IMR-90 (cell line): ENCODE data around the gene EZR. TPM values are rescaled to one million over a fixed set of nuclear protein-coding genes. Genes with fewer than 3 reads are reported as not detected.

ENCODE experiments used
- ATAC-seq: fragments of 200-7000 bp; cut with Tn5 transposase; 2 replicates; pipeline ENCODE4 v1.9.1; 2020; ENCODE audit warnings: low read depth, mild to moderate bottlenecking, moderate library complexity
- Bru-seq: library from RNA; stranded (reverse); fragments of 400-500 nt; gene quantifications from one replicate; lab custom pipeline; 2021; lab: Mats Ljungman, UMichigan
- BruChase-seq, 2 experiments: library from RNA; stranded (reverse); fragments of 400-500 nt; gene quantifications; one replicate each; lab custom pipeline; 2021; lab: Mats Ljungman, UMichigan
- BruUV-seq: library from RNA; stranded (reverse); fragments of 400-500 nt; replicated peaks from 2 replicates; lab custom pipeline; 2021; lab: Mats Ljungman, UMichigan
- CTCF ChIA-PET: fragments of 300-600 bp; formaldehyde crosslinking; extraction: SDS; loops from one replicate; lab custom pipeline; 2021; ENCODE audit warnings: antibody characterized with exemption; lab: Yijun Ruan, JAX
- POLR2A ChIA-PET: fragments of 300-600 bp; sonication (Branson Sonifier 250); formaldehyde crosslinking; loops from one replicate; lab custom pipeline; 2022; ENCODE audit warnings: antibody characterized with exemption; ENCODE audit not compliant: unreplicated experiment; lab: Charles Lee
- DNase-seq: peaks from one replicate; pipeline ENCODE4 v3.0.0; 2013
- H2AFZ ChIP-seq: replicated peaks from 2 replicates; pipeline ENCODE3; 2013; ENCODE audit warnings: low read length, mild to moderate bottlenecking; ENCODE audit not compliant: poor library complexity
- H2AK5ac ChIP-seq: 2 replicates; pipeline ENCODE4 v1.6.1; 2013; ENCODE audit warnings: low read depth, low read length, inconsistent platforms
- H2AK9ac ChIP-seq: replicated peaks from 2 replicates; pipeline ENCODE3; 2013; ENCODE audit warnings: mild to moderate bottlenecking, low read depth, low read length, moderate library complexity; ENCODE audit not compliant: poor library complexity
- H2BK120ac ChIP-seq: 2 replicates; pipeline ENCODE4 v1.6.1; 2013; ENCODE audit warnings: low read depth, low read length, inconsistent platforms
- H2BK15ac ChIP-seq: 3 replicates; pipeline ENCODE4 v1.6.1; 2013; ENCODE audit warnings: low read depth, low read length, inconsistent platforms
- H2BK20ac ChIP-seq: 2 replicates; pipeline ENCODE4 v1.6.1; 2013; ENCODE audit warnings: low read depth, mild to moderate bottlenecking, inconsistent platforms, low read length, moderate library complexity
- H2BK5ac ChIP-seq: 2 replicates; pipeline ENCODE4 v1.6.1; 2013; ENCODE audit warnings: mild to moderate bottlenecking, low read depth, low read length, inconsistent platforms; ENCODE audit not compliant: poor library complexity, severe bottlenecking
- H3K14ac ChIP-seq: replicated peaks from 2 replicates; pipeline ENCODE4 v1.6.1; 2013; ENCODE audit warnings: low read depth, low read length, inconsistent platforms
- H3K18ac ChIP-seq: 2 replicates; pipeline ENCODE4 v1.6.1; 2013; ENCODE audit warnings: low read depth, low read length, control low read depth
- H3K23ac ChIP-seq: 2 replicates; pipeline ENCODE4 v1.6.1; 2013; ENCODE audit warnings: low read depth, low read length, inconsistent platforms
- H3K27ac ChIP-seq: 2 replicates; pipeline ENCODE4 v1.5.1; 2013; ENCODE audit warnings: mild to moderate bottlenecking, control low read depth, low read length; ENCODE audit not compliant: insufficient read depth
- H3K27me3 ChIP-seq: 2 replicates; pipeline ENCODE4 v1.6.1; 2013; ENCODE audit warnings: low read length; ENCODE audit not compliant: control insufficient read depth, insufficient read depth
- H3K36me3 ChIP-seq: 2 replicates; pipeline ENCODE4 v1.6.1; 2013; ENCODE audit warnings: low read length, mixed read lengths; ENCODE audit not compliant: control insufficient read depth, insufficient read depth
- H3K4ac ChIP-seq: 2 replicates; pipeline ENCODE4 v1.6.1; 2013; ENCODE audit warnings: low read depth, low read length, inconsistent platforms
- H3K4me1 ChIP-seq: 2 replicates; pipeline ENCODE4 v1.6.1; 2013; ENCODE audit warnings: low read length, mixed read lengths; ENCODE audit not compliant: control insufficient read depth, insufficient read depth
- H3K4me2 ChIP-seq: 2 replicates; pipeline ENCODE4 v1.6.1; 2013; ENCODE audit warnings: low read depth, mild to moderate bottlenecking, control low read depth, low read length, moderate library complexity
- H3K4me3 ChIP-seq: 2 replicates; pipeline ENCODE4 v1.5.1; 2013; ENCODE audit warnings: low read depth, mild to moderate bottlenecking, control low read depth, low read length, moderate library complexity; ENCODE audit not compliant: insufficient read depth
- H3K56ac ChIP-seq: 2 replicates; pipeline ENCODE4 v1.6.1; 2013; ENCODE audit warnings: low read length, inconsistent platforms; ENCODE audit not compliant: insufficient read depth; ENCODE audit errors: extremely low read depth
- H3K79me1 ChIP-seq, 2 experiments: 2 replicates each; pipeline ENCODE4 v1.6.1; 2013; ENCODE audit warnings: low read length in 2 of 2, inconsistent platforms in 1 of 2, low read depth in 1 of 2
- H3K9ac ChIP-seq: 2 replicates; pipeline ENCODE4 v1.6.1; 2013; ENCODE audit warnings: low read depth, low read length, control low read depth
- H3K9me1 ChIP-seq: 2 replicates; pipeline ENCODE4 v1.6.1; 2013; ENCODE audit warnings: low read length, inconsistent platforms; ENCODE audit not compliant: insufficient read depth
- H3K9me3 ChIP-seq: 2 replicates; pipeline ENCODE4 v1.6.1; 2013; ENCODE audit warnings: low read length; ENCODE audit not compliant: control insufficient read depth, insufficient read depth
- H4K20me1 ChIP-seq: 2 replicates; pipeline ENCODE4 v1.6.1; 2013; ENCODE audit warnings: low read length, inconsistent platforms; ENCODE audit not compliant: insufficient read depth
- H4K5ac ChIP-seq: 2 replicates; pipeline ENCODE4 v1.6.1; 2013; ENCODE audit warnings: mild to moderate bottlenecking, low read depth, low read length, control low read depth
- H4K8ac ChIP-seq, 2 experiments: 2 replicates each; pipeline ENCODE4 v1.6.1; 2013; ENCODE audit warnings: low read depth in 2 of 2, low read length in 2 of 2, control low read depth in 1 of 2, inconsistent platforms in 1 of 2
- H4K91ac ChIP-seq: 2 replicates; pipeline ENCODE4 v1.6.1; 2013; ENCODE audit warnings: low read depth, low read length, inconsistent platforms; ENCODE audit not compliant: insufficient read depth
- BHLHE40 ChIP-seq: fragments of 150-350 bp; IDR thresholded peaks from 2 replicates; pipeline ENCODE4 v1.6.1; 2016; ENCODE audit warnings: mild to moderate bottlenecking, low read depth, low read length
- CEBPB ChIP-seq: IDR thresholded peaks from 2 replicates; pipeline ENCODE4 v1.6.1; 2012; ENCODE audit warnings: low read depth, low read length, improper control_type of control experiment
- CHD1 ChIP-seq: IDR thresholded peaks from 2 replicates; pipeline ENCODE4 v1.6.1; 2012; ENCODE audit warnings: low read depth, low read length, improper control_type of control experiment
- MAFK ChIP-seq: IDR thresholded peaks from 2 replicates; pipeline ENCODE4 v1.6.1; 2012; ENCODE audit warnings: low read depth, low read length, improper control_type of control experiment
- MAZ ChIP-seq: IDR thresholded peaks from 2 replicates; pipeline ENCODE4 v1.6.1; 2012; ENCODE audit warnings: low read depth, mild to moderate bottlenecking, low read length, improper control_type of control experiment, moderate library complexity, borderline replicate concordance
- MXI1 ChIP-seq: IDR thresholded peaks from 2 replicates; pipeline ENCODE4 v1.6.1; 2012; ENCODE audit warnings: low read depth, mild to moderate bottlenecking, low read length, moderate library complexity, borderline replicate concordance
- NFE2L2 ChIP-seq: fragments of 150-350 bp; IDR thresholded peaks from 2 replicates; pipeline ENCODE4 v1.6.1; 2016; ENCODE audit warnings: low read depth, mild to moderate bottlenecking, low read length
- POLR2A ChIP-seq: IDR thresholded peaks from 2 replicates; pipeline ENCODE4 v1.6.1; 2012; ENCODE audit warnings: mild to moderate bottlenecking, low read depth, low read length
- RCOR1 ChIP-seq: IDR thresholded peaks from 2 replicates; pipeline ENCODE4 v1.6.1; 2012; ENCODE audit warnings: mild to moderate bottlenecking, low read length, improper control_type of control experiment; ENCODE audit not compliant: insufficient replicate concordance
- SMC3 ChIP-seq: fragments of 150-350 bp; IDR thresholded peaks from 2 replicates; pipeline ENCODE4 v1.6.1; 2016; ENCODE audit warnings: low read depth, mild to moderate bottlenecking, antibody characterized with exemption, low read length, moderate library complexity
- WGBS, 2 experiments: methylation state at CpG; one replicate each; pipeline versions ENCODE4 v1.1.5 to v1.1.7; 2013; ENCODE audit warnings: missing lambda C conversion rate in 2 of 2; ENCODE audit not compliant: insufficient read length in 1 of 2; ENCODE audit errors: extremely low coverage in 2 of 2; 5-methylcytosine and 5-hydroxymethylcytosine counted together
- dilution Hi-C: fragments of 300-500 bp; cut with HindIII; formaldehyde crosslinking; loops from one replicate; pipeline ENCODE4 v1.14.3; 2018; ENCODE audit warnings: low sequenced_read_pairs; ENCODE audit not compliant: unreplicated experiment
- in situ Hi-C: fragments of 300-500 bp; cut with MboI; formaldehyde crosslinking; loops from 3 replicates; pipeline ENCODE4 v1.14.3; 2019; ENCODE audit warnings: low sequenced_read_pairs, inconsistent platforms, mixed read lengths
- intact Hi-C: fragments of 100-400 bp; cut with micrococcal nuclease; formaldehyde crosslinking; loops from 2 replicates; pipeline ENCODE4 v1.10.0; 2022
- long read RNA-seq: library from polyadenylated mRNA; unstranded; transcript quantifications from one replicate; pipeline ENCODE4 v2.0.0, GENCODE V29; 2021; ENCODE audit not compliant: unreplicated experiment
- polyA plus RNA-seq, 3 experiments: library from polyadenylated mRNA; depleted of rRNA; stranded (reverse); fragments of >200 nt; gene quantifications; 2 replicates each; pipeline ENCODE4 v1.2.3, GENCODE V29; 2012; ENCODE audit warnings: low replicate concordance in 1 of 3
- total RNA-seq: library from RNA; depleted of rRNA; stranded (reverse); fragments of >200 nt; gene quantifications from 2 replicates; pipeline ENCODE4 v1.2.3, GENCODE V29; 2012; rRNA removed
- TF ChIP-seq, protein P1 (sequence below): conservative IDR thresholded peaks from 2 replicates; pipeline ENCODE4 v1.5.1; 2012; ENCODE audit warnings: mild to moderate bottlenecking, low read depth, low read length, improper control_type of control experiment

Gene EZR
- total RNA-seq = 145 and 179 TPM in 2 replicates
- 83.8 and 87.6 TPM in 2 replicates for polyA plus RNA-seq (2012; rRNA removed)
- polyA plus RNA-seq (2012; cell fraction: cytosol; rRNA removed) = 48.4 and 65.5 TPM in 2 replicates
- polyA plus RNA-seq (2012; cell fraction: nucleus; rRNA removed; ENCODE audit: low replicate concordance) = 47.4 and 74.1 TPM in 2 replicates
- percentile 83 among the genes with signal in this experiment for Bru-seq, nascent RNA
- percentile 76 among the genes with signal in this experiment for BruChase-seq, experiment 1, labeled RNA remaining after a 6-hour chase
- percentile 73 among the genes with signal in this experiment for BruChase-seq, experiment 2, labeled RNA remaining after a 2-hour chase
- long read RNA-seq, transcript EZR-202 (14 exons, 3,096 nt) = major isoform, 67 of 117 reads
- long read RNA-seq, transcript EZR-201 (13 exons, 3,068 nt) = minor isoform, 23 of 117 reads
- long read RNA-seq, partial matches to known transcripts = 15 of 117 reads
- long read RNA-seq, other reads (novel, unspliced or antisense) = 12 of 117 reads

GRCh38 chr6:158819213-158819976 is at the start of gene EZR:
Gene EZR (minus strand): TSS chr6:158819368. CDS start chr6:158818093, 1,275 bp downstream.
- Histone ChIP-seq H4K8ac (peak within 1 kb of the TSS; percentile 98 to 99), H3K4me2 (peak within 1 kb of the TSS; percentile 84), H3K23ac (no peak within 1 kb of the TSS; the same call in 1 of the 2 replicates), H2BK120ac (peak within 1 kb of the TSS; percentile 68; the same call in 1 of the 2 replicates), H3K18ac (no peak within 1 kb of the TSS; the same call in 1 of the 2 replicates), H3K14ac (no peak within 1 kb of the TSS), H3K4me1 (peaks cover 6% of the 10 kb centered on the region), H4K91ac (peak within 1 kb of the TSS; percentile 83), H2AFZ (peak within 1 kb of the TSS; percentile 99), H3K27ac (peak within 1 kb of the TSS; percentile 67), H2BK20ac (no peak within 1 kb of the TSS), H3K4me3 (peak within 1 kb of the TSS; percentile 70), H3K27me3 (no peaks in the 10 kb centered on the region), H4K5ac (peak within 1 kb of the TSS; percentile 97), H3K4ac (peak within 1 kb of the TSS; percentile 83), H2AK5ac (no peak within 1 kb of the TSS; the same call in 1 of the 2 replicates), H3K9me3 (no peaks in the 10 kb centered on the region), H3K36me3 (no peaks in the 10 kb centered on the region), H3K9ac (peak within 1 kb of the TSS; percentile 10; the same call in 1 of the 2 replicates), H2AK9ac (peak within 1 kb of the TSS; percentile 60), H2BK15ac (peak within 1 kb of the TSS; percentile 48; the same call in 1 of the 3 replicates), H3K9me1 (peaks cover 2% of the 10 kb centered on the region; the same call in 1 of the 2 replicates), H3K79me1 (peaks cover 12 to 32% of the 10 kb centered on the region in 2 experiments; a peak in 3 of 4 replicates), H3K56ac (peak within 1 kb of the TSS; percentile 26; the same call in 1 of the 2 replicates), H4K20me1 (peaks cover 7% of the 10 kb centered on the region; the same call in 1 of the 2 replicates), H2BK5ac (peak within 1 kb of the TSS; percentile 61)
- 3% methylated on average over 13 of the region's 67 CpGs; no CpG with 5 or more reads in 1 of the 2 experiments for WGBS, 2 experiments
- dilution Hi-C loops = no loop called here
- ChIA-PET CTCF (interaction anchor here (0.8 kb wide), 1 partner anchor 19 kb away, joined by 3 read pairs; no protein-coding TSS in a partner anchor), POLR2A (interaction anchor here (0.6 kb wide), 1 partner anchor 22 kb away, joined by 7 read pairs; no protein-coding TSS in a partner anchor)
- in situ Hi-C loops = no loop called here
- intact Hi-C loops = loop anchor here (1.0 kb wide), 1 partner anchor 153 kb away; no protein-coding TSS in a partner anchor
- no TSS peak for BruUV-seq
- DNase-seq (peak; percentile 57), ATAC-seq (peak; percentile 74)
- TF ChIP-seq NFE2L2 (no peak), POLR2A (peak; percentile 85), CEBPB (no peak), CHD1 (no peak), SMC3 (no peak), MAZ (peak; percentile 75; the same call in 1 of the 2 replicates), MXI1 (peak; percentile 11; the same call in 1 of the 2 replicates), BHLHE40 (no peak), RCOR1 (no peak), MAFK (no peak)
- TF ChIP-seq, protein P1, sequence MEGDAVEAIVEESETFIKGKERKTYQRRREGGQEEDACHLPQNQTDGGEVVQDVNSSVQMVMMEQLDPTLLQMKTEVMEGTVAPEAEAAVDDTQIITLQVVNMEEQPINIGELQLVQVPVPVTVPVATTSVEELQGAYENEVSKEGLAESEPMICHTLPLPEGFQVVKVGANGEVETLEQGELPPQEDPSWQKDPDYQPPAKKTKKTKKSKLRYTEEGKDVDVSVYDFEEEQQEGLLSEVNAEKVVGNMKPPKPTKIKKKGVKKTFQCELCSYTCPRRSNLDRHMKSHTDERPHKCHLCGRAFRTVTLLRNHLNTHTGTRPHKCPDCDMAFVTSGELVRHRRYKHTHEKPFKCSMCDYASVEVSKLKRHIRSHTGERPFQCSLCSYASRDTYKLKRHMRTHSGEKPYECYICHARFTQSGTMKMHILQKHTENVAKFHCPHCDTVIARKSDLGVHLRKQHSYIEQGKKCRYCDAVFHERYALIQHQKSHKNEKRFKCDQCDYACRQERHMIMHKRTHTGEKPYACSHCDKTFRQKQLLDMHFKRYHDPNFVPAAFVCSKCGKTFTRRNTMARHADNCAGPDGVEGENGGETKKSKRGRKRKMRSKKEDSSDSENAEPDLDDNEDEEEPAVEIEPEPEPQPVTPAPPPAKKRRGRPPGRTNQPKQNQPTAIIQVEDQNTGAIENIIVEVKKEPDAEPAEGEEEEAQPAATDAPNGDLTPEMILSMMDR = peak; percentile 7; the same call in 1 of the 2 replicates
